NCI-H2196 treated with DMSO at 0.1 percent for 48 hours (cell line): ENCODE results near the gene CLASRP.

Source experiments
- DNase-seq: peaks from one replicate; lab custom pipeline; 2025; ENCODE audit not compliant: unreplicated experiment; lab: John Stamatoyannopoulos, UW

CLASRP gene

GRCh38 chr19:45059258-45059965 lies 20.6 kb downstream of the CLASRP start:
- DNase-seq = peak; percentile 57

- DNase-seq = no peak
Observed at GRCh38 chr19:45061965-45062364, 23.1 kb downstream of the CLASRP start.

DNA sequence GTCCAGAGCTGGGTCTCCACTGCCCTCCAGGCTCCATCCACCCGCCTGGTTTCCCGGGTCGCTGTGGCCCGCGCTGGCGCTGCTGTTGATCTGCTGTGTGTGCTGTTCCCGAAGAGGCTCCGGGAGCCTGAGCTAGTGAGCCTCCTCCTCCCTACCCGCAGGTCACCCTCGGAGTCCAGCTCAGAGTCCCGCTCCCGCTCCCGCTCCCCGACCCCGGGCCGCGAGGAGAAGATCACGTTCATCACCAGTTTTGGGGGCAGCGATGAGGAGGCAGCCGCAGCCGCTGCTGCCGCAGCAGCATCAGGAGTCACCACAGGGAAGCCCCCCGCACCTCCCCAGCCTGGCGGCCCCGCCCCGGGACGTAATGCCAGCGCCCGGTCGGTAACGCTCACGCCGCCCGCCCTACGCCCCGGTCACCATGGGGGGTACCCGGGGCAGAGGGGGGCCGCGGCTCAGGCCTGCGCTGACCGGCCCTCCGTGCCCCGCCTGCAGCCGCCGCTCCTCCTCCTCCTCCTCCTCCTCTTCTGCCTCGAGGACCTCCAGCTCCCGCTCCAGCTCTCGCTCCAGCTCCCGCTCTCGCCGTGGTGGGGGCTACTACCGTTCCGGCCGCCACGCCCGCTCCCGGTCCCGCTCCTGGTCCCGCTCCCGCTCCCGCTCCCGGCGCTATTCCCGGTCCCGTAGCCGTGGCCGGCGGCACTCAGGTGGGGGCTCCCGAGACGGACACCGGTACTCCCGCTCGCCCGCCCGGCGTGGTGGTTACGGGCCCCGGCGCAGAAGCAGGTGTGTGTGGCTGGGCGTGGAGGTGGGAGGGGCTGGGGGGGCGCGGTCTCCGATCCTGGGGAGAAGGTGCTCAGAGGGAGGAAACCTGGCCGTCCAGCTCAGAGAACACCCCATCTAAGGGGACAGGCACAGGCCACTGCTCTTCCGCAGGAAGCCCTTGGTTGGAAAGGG lies 25.3 kb downstream of the CLASRP start:
- no peak for DNase-seq

DNA sequence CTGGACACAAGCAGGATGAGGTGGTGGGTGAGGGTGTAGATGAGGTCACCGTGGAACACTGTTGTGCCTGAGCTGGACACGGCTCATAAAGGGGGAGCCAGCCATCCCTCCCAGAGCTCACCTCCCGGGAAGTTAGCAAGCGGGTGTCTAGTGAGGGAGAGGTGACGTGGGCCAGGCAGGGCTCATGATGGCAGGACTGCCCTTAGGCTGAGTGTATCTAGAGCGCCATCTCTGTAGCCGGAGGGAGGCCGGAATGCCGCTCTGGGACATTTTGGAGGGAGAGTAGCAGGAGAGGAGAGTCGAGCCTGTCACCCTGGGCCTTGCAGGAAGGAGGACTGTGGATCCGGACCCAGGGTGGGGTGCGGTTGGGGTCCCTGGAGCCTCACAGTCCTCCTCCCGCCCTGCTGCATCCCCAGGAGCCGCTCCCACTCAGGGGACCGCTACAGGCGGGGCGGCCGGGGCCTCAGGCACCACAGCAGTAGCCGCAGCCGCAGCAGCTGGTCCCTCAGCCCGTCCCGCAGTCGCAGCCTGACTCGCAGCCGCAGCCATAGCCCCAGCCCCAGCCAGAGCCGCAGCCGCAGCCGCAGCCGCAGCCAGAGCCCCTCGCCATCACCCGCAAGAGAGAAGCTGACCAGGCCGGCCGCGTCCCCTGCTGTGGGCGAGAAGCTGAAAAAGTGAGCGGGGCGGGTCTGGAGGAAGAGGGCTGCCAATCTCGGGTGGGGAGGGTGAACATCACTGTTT lies 28.2 kb downstream of the CLASRP start:
- DNase-seq = no peak

GRCh38 chr19:45068041-45068440 lies 29.2 kb downstream of the CLASRP start:
- DNase-seq = no peak

- peak; percentile 52 for DNase-seq
Observed at GRCh38 chr19:45069056-45069455, 30.2 kb downstream of the CLASRP start.

DNA sequence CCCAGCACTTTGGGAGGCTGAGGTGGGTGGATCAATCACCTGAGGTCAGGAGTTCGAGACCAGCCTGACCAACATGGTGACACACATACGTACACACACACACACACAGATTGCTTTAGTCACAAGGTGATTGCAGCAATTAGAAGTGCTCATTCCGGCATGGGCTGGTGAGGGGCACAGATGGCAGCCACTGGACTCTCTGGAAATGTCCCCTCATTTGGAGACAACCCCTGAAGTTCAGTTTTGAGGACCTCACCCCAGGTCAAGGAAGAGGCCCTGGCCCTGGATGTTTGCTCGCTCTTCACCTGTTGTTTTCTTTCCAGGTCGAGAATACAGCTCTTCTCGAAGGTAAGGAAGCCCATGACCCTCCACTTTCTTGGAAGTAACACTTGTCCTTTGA lies 31.4 kb downstream of the CLASRP start:
- no peak for DNase-seq

- DNase-seq = no peak
Observed at GRCh38 chr19:45070861-45071544, 32.2 kb downstream of the CLASRP start.

- no peak for DNase-seq
Observed at GRCh38 chr19:45071545-45071938, 32.7 kb downstream of the CLASRP start.

- no peak for DNase-seq
Observed at GRCh38 chr19:45071969-45072790, 33.3 kb downstream of the CLASRP start.

DNA sequence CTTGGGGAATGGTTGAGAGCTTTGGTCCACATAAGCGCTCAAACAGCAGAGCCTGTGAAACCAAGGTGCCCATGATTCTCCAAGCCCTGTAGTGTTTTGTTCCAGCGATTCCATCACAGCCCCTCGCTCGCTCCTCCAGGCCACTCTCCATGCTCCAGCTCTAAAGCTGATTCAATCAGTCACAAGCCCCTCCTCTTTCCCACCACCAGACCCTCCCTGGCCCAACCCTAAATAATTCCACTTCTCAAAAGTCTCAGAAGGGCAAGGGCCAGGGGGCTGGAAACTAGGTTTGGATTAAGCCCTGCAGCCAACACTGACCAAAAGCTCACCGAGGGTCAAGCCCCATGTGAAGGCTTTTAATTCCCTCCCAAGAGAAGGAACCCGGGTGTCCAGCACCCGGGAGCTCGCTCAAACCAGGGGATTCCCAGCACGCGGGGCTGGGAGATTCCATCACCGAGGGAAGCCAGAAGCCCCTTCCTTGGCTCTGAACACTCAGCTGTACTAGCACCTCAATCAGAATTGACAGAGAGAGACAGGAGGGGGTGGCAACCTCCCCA lies 36.0 kb downstream of the CLASRP start:
- DNase-seq = no peak

DNA sequence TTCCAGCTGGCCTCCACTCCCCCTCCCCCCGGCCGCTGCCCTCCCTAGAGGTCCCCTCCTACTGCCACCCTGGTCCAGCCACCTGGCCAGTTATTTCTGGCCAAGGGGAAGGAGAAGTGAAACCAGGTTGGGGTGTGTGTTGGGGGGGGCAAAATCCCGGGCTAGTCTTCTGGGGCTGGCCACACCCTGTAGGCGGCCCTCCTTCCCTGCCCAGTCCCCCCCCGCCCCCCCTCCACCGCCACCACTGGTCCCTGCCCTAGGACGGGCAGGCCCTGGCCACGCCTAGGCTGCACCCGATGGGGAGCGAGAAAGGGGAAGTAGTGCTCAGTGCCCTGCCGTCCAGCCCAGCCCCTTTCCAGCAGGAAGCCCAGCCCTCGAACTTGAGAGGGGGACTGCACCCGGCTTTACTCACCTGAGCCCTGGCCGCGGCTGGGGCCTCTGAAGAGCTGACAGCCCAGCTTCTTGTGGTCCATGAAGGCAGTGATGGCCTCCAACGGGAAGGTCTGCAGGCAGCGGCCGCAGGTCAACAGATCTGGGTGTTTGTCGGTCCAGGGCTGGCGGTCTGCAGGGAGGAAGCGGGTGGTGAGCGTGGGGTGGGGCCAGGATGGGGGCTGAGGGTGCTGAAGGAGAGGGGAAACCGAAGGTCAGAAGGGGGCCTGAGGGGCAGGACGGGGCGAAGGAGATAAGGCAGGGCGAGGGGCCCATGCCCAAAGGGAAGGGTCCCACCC lies 36.6 kb downstream of the CLASRP start:
- DNase-seq = peak; percentile 81

- DNase-seq = peak; percentile 72
Observed at GRCh38 chr19:45076029-45076850, 37.4 kb downstream of the CLASRP start, which contains the start of gene ZNF296. Gene ZNF296 (minus strand): TSS chr19:45076478. CDS start chr19:45076373, 105 bp downstream.

DNA sequence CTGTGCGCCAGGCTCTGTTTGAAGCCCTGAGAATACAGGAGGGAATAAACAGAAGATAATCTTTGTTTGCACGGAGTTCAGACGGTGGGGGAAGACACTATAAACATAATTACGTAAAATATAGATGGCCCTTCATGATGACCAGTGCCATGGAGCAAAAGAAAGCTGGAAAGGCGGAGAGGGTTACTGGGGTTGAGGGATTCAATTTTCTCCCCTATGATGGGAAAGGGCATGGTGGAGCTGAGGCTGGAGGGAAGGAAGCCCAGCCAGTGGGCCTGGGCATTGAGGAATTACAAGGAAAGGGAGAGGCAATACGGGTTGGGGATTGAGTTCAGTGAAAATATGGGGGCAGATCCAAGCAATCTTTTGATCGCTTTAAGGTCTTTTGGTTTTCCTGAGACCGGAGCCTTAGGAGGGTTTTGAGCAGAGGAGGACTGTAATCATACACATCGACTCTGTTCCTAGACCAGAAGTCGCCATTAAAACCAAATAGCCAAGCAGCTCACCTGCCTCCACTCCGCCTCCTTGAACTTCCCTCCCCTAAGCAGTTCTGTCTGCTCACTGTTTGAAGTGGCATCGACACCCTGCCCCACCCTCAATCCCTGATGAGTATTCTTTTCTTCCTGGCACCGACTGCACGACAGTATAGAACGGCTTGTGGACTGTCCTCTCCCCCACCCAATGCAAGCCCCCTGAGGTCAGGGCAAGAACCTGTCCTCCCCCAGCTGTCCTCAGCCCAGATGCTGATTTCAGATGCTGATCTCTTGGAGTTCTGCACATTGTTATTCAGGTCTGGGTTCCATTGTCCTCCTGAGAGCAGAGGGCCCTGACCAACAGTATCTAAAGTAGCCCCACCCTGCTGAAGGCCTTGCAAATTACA lies 38.2 kb downstream of the CLASRP start:
- no peak for DNase-seq

DNA sequence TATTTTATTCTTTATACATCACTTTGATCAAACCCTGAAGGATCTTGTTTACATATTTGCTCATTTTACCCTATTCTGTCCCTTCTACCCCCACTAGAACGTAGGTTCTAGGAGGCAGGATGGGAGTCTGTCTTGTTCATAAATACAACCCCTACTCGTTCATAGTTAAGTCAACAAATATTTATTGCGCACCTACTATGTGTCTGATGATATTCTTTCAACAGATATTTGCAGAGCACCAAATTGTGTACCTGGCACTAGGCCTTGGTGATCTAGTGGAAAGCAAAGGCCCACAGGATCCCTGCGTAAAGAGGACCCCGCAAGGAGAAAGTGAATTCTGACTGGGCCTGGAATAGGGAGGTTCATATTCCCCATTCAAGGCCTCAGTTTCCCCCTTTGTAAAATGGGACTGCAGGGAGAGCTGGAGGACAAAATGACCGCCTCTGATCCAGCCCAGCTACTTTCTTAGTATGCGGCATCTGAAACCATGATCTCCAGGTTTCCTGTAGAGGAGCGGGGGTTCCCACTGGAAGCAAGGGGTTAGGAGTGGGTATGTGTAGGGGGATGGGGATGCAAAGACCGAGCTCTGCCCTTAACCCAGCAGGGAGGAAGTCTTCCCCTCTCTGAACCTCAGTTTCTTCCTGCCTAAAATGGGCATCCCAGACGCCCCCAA lies 39.7 kb downstream of the CLASRP start:
- no peak for DNase-seq

DNA sequence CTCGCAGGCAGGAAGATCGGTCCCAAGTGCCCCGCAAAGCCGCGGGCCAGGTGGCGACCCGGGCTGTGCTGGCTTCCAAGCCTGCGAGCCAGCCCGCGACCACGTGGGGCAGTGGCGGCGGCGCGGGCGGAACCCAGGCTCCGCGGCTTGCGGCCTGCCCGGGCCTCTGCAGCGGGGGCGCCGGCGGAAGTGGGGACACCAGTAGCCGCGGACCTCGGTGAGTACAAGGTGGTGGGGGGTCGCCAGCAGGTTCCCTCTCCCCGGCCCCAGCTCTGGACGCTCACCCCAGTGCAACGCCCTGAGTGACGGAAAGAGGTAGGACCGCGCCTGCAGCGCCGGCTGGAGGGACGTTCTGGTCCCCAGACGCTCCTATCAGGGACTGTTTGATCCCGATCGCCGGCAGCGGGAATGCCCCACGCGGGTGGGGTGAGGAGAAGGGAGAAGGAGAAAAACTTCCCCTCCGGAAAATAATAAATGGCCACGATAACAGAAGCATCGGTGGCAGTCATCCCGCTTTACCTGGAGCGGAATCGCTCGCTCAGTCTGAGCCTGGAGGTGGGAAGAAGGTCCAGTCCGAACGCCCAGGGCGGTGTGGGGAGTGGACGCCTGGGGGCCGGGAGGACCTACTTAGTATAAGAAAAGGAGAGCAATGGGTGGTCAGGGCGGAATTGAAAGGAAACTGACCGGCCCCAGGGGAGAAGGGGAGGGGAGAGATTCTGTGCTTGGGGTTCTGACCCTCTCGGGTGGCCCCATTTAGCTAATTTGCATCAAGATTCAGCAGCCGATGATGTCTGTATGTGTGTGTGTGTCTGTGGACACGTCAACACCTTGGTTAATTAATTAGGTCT lies 40.4 kb downstream of the CLASRP start, which contains the start of gene GEMIN7:
Gene GEMIN7 (plus strand): TSS at position 198 of the 848 bp plus-strand sequence. CDS start 10,855 bp downstream, outside the sequence.
- DNase-seq = peak; percentile 54
